PC-3 (cell line): ENCODE measurements around the gene SLC7A10. TPM values are rescaled to one million over a fixed set of nuclear protein-coding genes. Genes with fewer than 3 reads are reported as not detected.

ENCODE experiments used
- ATAC-seq: fragments of 200-7000 bp; cut with Tn5 transposase; 2 replicates; pipeline ENCODE4 v1.9.1; 2020; ENCODE audit warnings: mild to moderate bottlenecking, moderate library complexity
- BruUV-seq: library from RNA; stranded (reverse); fragments of 400-500 nt; replicated peaks from 2 replicates; lab custom pipeline; 2021; lab: Mats Ljungman, UMichigan
- CTCF ChIA-PET: fragments of 300-600 bp; sonication (Branson Sonifier 250); formaldehyde crosslinking; loops from one replicate; lab custom pipeline; 2022; ENCODE audit warnings: antibody characterized with exemption; lab: Charles Lee
- POLR2A ChIA-PET: fragments of 300-600 bp; sonication (Branson Sonifier 250); formaldehyde crosslinking; loops from one replicate; lab custom pipeline; 2022; ENCODE audit warnings: antibody characterized with exemption; ENCODE audit not compliant: unreplicated experiment; lab: Charles Lee
- DNase-seq: peaks from one replicate; pipeline ENCODE4 v3.0.0-alpha.2; 2015
- H2AFZ ChIP-seq: fragments of 300-600 bp; sonication (generic); 2 replicates; pipeline ENCODE4 v1.6.0; 2016; ENCODE audit warnings: antibody characterized with exemption, low read length
- H3F3A ChIP-seq: fragments of 300-600 bp; sonication (generic); one replicate; pipeline ENCODE4 v1.6.0; 2017; ENCODE audit warnings: antibody characterized with exemption, low read length, control low read depth, mild to moderate bottlenecking; ENCODE audit not compliant: unreplicated experiment
- H3K27ac ChIP-seq: fragments of 300-600 bp; sonication (generic); 2 replicates; pipeline ENCODE4 v1.5.1; 2016; ENCODE audit warnings: mild to moderate bottlenecking, low read length
- H3K27me3 ChIP-seq: fragments of 300-600 bp; sonication (generic); 2 replicates; pipeline ENCODE4 v1.6.1; 2016; ENCODE audit warnings: low read length, mixed read lengths
- H3K36me3 ChIP-seq: fragments of 300-600 bp; sonication (generic); 2 replicates; pipeline ENCODE4 v1.6.1; 2016; ENCODE audit warnings: low read depth, mixed run types, low read length, mixed read lengths
- H3K4me1 ChIP-seq: fragments of 300-600 bp; sonication (generic); 2 replicates; pipeline ENCODE4 v1.5.1; 2016; ENCODE audit warnings: low read length; ENCODE audit not compliant: insufficient read depth
- H3K4me2 ChIP-seq: fragments of 300-600 bp; sonication (generic); 2 replicates; pipeline ENCODE4 v1.6.0; 2016; ENCODE audit warnings: low read length
- H3K4me3 ChIP-seq: fragments of 300-600 bp; sonication (generic); 2 replicates; pipeline ENCODE4 v1.5.1; 2016; ENCODE audit warnings: mild to moderate bottlenecking, low read length, mixed read lengths
- H3K79me2 ChIP-seq: fragments of 300-600 bp; sonication (generic); 2 replicates; pipeline ENCODE4 v1.6.1; 2017; ENCODE audit warnings: low read length, mixed read lengths
- H3K9ac ChIP-seq: fragments of 300-600 bp; sonication (generic); 2 replicates; pipeline ENCODE4 v1.6.0; 2016; ENCODE audit warnings: mild to moderate bottlenecking, low read length
- H3K9me2 ChIP-seq: fragments of 300-600 bp; sonication (generic); replicated peaks from 2 replicates; pipeline ENCODE4 v1.6.1; 2016; ENCODE audit warnings: mixed run types, low read length, mixed read lengths
- H3K9me3 ChIP-seq: fragments of 300-600 bp; sonication (generic); 2 replicates; pipeline ENCODE4 v1.6.1; 2016; ENCODE audit warnings: low read length, mixed read lengths
- H4K20me1 ChIP-seq: fragments of 300-600 bp; sonication (generic); 2 replicates; pipeline ENCODE4 v1.6.1; 2016; ENCODE audit warnings: low read length, mixed read lengths
- CTCF ChIP-seq: fragments of 300-600 bp; sonication (generic); conservative IDR thresholded peaks from 2 replicates; pipeline ENCODE4 v1.5.1; 2017; ENCODE audit warnings: antibody characterized with exemption, low read depth, mild to moderate bottlenecking, low read length
- EZH2 ChIP-seq: fragments of 300-600 bp; sonication (generic); IDR thresholded peaks from one replicate; pipeline ENCODE4 v1.6.1; 2017; ENCODE audit warnings: antibody characterized with exemption, mild to moderate bottlenecking, low read length; ENCODE audit not compliant: unreplicated experiment
- EZH2phosphoT487 ChIP-seq: fragments of 300-600 bp; sonication (generic); IDR thresholded peaks from 2 replicates; pipeline ENCODE4 v1.6.1; 2018; ENCODE audit warnings: mild to moderate bottlenecking, antibody characterized with exemption, low read length, borderline replicate concordance
- intact Hi-C: fragments of 100-400 bp; cut with micrococcal nuclease; formaldehyde crosslinking; loops from 2 replicates; pipeline ENCODE4 v1.9.0; 2023
- total RNA-seq: library from RNA; depleted of rRNA; stranded (reverse); fragments of >200 nt; gene quantifications from 2 replicates; pipeline ENCODE4 v1.2.3, GENCODE V29; 2014

Gene SLC7A10
- total RNA-seq, 1 experiment from 2014 or later: not detected

GRCh38 chr19:33194886-33195644 lies 30.6 kb downstream of the SLC7A10 start:
- intact Hi-C loops: no loop called here
- Histone ChIP-seq H3F3A (no peaks in the 10 kb centered on the region), H3K4me1 (no peaks in the 10 kb centered on the region), H3K4me2 (peak overlapping the region; percentile 89), H3K27me3 (no peaks in the 10 kb centered on the region), H3K9me3 (no peaks in the 10 kb centered on the region), H3K4me3 (peak overlapping the region; percentile 72), H4K20me1 (no peaks in the 10 kb centered on the region), H3K36me3 (no peaks in the 10 kb centered on the region), H3K79me2 (no peaks in the 10 kb centered on the region), H2AFZ (peak overlapping the region; percentile 81), H3K27ac (no peak overlapping the region), H3K9me2 (no peaks in the 10 kb centered on the region), H3K9ac (peak overlapping the region; percentile 53; the same call in 1 of the 2 replicates)
- DNase-seq (peak; percentile 13), ATAC-seq (peak; percentile 58)
- ChIA-PET CTCF (no interaction called here), POLR2A (interaction anchor here (0.5 kb wide), 2 partner anchors 8 to 179 kb away, joined by 4 to 5 read pairs; no protein-coding TSS in a partner anchor)
- BruUV-seq: no TSS peak
- TF ChIP-seq EZH2phosphoT487 (no peak), CTCF (no peak), EZH2 (no peak)

GRCh38 chr19:33194532-33194885 lies 31.1 kb downstream of the SLC7A10 start:
- no peaks in the 10 kb centered on the region for H3K79me2 ChIP-seq
- H3K4me2 ChIP-seq: peak overlapping the region; percentile 89
- H4K20me1 ChIP-seq: no peaks in the 10 kb centered on the region
- no peak for DNase-seq
- TF ChIP-seq EZH2phosphoT487 (no peak), EZH2 (no peak), CTCF (no peak)
- no peaks in the 10 kb centered on the region for H3F3A ChIP-seq
- intact Hi-C loops: no loop called here
- no peak overlapping the region; the same call in 1 of the 2 replicates for H3K9ac ChIP-seq
- H3K27ac ChIP-seq: no peak overlapping the region
- no peaks in the 10 kb centered on the region for H3K9me3 ChIP-seq
- peak overlapping the region; percentile 81; the same call in 1 of the 2 replicates for H2AFZ ChIP-seq
- H3K4me1 ChIP-seq: no peaks in the 10 kb centered on the region
- no peaks in the 10 kb centered on the region for H3K27me3 ChIP-seq
- H3K36me3 ChIP-seq: no peaks in the 10 kb centered on the region
- ChIA-PET POLR2A (no interaction called here), CTCF (no interaction called here)
- no peaks in the 10 kb centered on the region for H3K9me2 ChIP-seq
- BruUV-seq: no TSS peak
- ATAC-seq: peak; percentile 39
- peak overlapping the region; percentile 72; the same call in 1 of the 2 replicates for H3K4me3 ChIP-seq

GRCh38 chr19:33193865-33194362 lies 31.7 kb downstream of the SLC7A10 start, which contains the start of gene LRP3:
TSS of gene LRP3 (plus strand) at chr19:33194330. CDS start at chr19:33194786, 456 bp downstream.
- intact Hi-C loops: no loop called here
- no peaks in the 10 kb centered on the region for H3K27me3 ChIP-seq
- H4K20me1 ChIP-seq: no peaks in the 10 kb centered on the region
- peak within 1 kb of the TSS; percentile 81 for H2AFZ ChIP-seq
- no TSS peak for BruUV-seq
- H3K4me1 ChIP-seq: no peaks in the 10 kb centered on the region
- H3K79me2 ChIP-seq: no peaks in the 10 kb centered on the region
- TF ChIP-seq CTCF (no peak), EZH2 (no peak), EZH2phosphoT487 (no peak)
- H3K36me3 ChIP-seq: no peaks in the 10 kb centered on the region
- peak within 1 kb of the TSS; percentile 89 for H3K4me2 ChIP-seq
- ATAC-seq (peak; percentile 55), DNase-seq (peak; percentile 12)
- CTCF ChIA-PET: no interaction called here
- no peaks in the 10 kb centered on the region for H3K9me3 ChIP-seq
- H3K9me2 ChIP-seq: no peaks in the 10 kb centered on the region
- H3F3A ChIP-seq: no peaks in the 10 kb centered on the region
- POLR2A ChIA-PET: no interaction called here
- H3K4me3 ChIP-seq: peak within 1 kb of the TSS; percentile 72
- peak within 1 kb of the TSS; percentile 53; the same call in 1 of the 2 replicates for H3K9ac ChIP-seq
- no peak within 1 kb of the TSS for H3K27ac ChIP-seq
